Renal pelvis (tissue), 4 donors: ENCODE data around the gene HSPA12B. TPM values are rescaled to one million over a fixed set of nuclear protein-coding genes. Genes with fewer than 3 reads are reported as not detected.

Source experiments
- DNase-seq: peaks from one replicate; pipeline ENCODE4 v3.0.0-alpha.2; 2013
- polyA plus RNA-seq, 3 donors: library from polyadenylated mRNA; unstranded; fragments of 120-200 nt; gene quantifications; one replicate each; pipeline ENCODE4 v1.2.1, GENCODE V29; 2013; ENCODE audit not compliant: insufficient read length in 3 of 3

HSPA12B gene
- polyA plus RNA-seq, 3 donors, result 11.8 to 19.1 (median 15.7) TPM

GRCh38 chr20:3744806-3745685 is 12.6 kb downstream of the HSPA12B start:
- DNase-seq, result no peak

GRCh38 chr20:3745686-3746173 is 13.2 kb downstream of the HSPA12B start:
- DNase-seq, result no peak

- no peak for DNase-seq
Measured at GRCh38 chr20:3747471-3747870, 15.0 kb downstream of the HSPA12B start.

- no peak for DNase-seq
Measured at GRCh38 chr20:3748073-3748472, 15.6 kb downstream of the HSPA12B start.

GRCh38 chr20:3749087-3749688 is 16.7 kb downstream of the HSPA12B start:
- no peak for DNase-seq

GRCh38 chr20:3749689-3750531 is 17.4 kb downstream of the HSPA12B start:
- DNase-seq, result no peak

- DNase-seq, result no peak
Measured at GRCh38 chr20:3751305-3751674, 18.8 kb downstream of the HSPA12B start.

- no peak for DNase-seq
Measured at GRCh38 chr20:3751675-3752385, 19.3 kb downstream of the HSPA12B start.

- no peak for DNase-seq
Measured at GRCh38 chr20:3752386-3752759, 19.9 kb downstream of the HSPA12B start.

- peak; percentile 69 for DNase-seq
Measured at GRCh38 chr20:3753098-3753497, 20.6 kb downstream of the HSPA12B start.

GRCh38 chr20:3753501-3754275 is 21.2 kb downstream of the HSPA12B start:
- no peak for DNase-seq

GRCh38 chr20:3754276-3754630 is 21.8 kb downstream of the HSPA12B start:
- no peak for DNase-seq

- DNase-seq, result no peak
Measured at GRCh38 chr20:3755269-3755668, 22.8 kb downstream of the HSPA12B start.

- DNase-seq, result no peak
Measured at GRCh38 chr20:3755814-3756480, 23.5 kb downstream of the HSPA12B start.

GRCh38 chr20:3757268-3757667 is 24.8 kb downstream of the HSPA12B start:
- DNase-seq, result no peak

GRCh38 chr20:3758566-3758965 is 26.1 kb downstream of the HSPA12B start:
- no peak for DNase-seq

GRCh38 chr20:3759316-3759823 is 26.9 kb downstream of the HSPA12B start:
- DNase-seq, result no peak

- no peak for DNase-seq
Measured at GRCh38 chr20:3759884-3760283, 27.4 kb downstream of the HSPA12B start.

- DNase-seq, result peak; percentile 54
Measured at GRCh38 chr20:3760655-3761348, 28.3 kb downstream of the HSPA12B start.
